HL-60/S4 treated with retinoic acid at 250 ng/mL for 4 days and 3 days (cell line): ENCODE measurements around the gene RNF40.

ENCODE experiments used
- in situ Hi-C: fragments of 300-500 bp; cut with MboI; formaldehyde crosslinking; loops from 2 replicates; pipeline ENCODE4 v1.7.0; 2022; ENCODE audit warnings: low sequenced_read_pairs

RNF40 gene

GRCh38 chr16:30740364-30741251, 21.5 kb upstream of the RNF40 start:
- in situ Hi-C loops = no loop called here

- in situ Hi-C loops = no loop called here
Measured at GRCh38 chr16:30741461-30741914, 20.6 kb upstream of the RNF40 start.

GRCh38 chr16:30743716-30744115, 18.4 kb upstream of the RNF40 start:
- in situ Hi-C loops = no loop called here

- in situ Hi-C loops = no loop called here
Measured at GRCh38 chr16:30744183-30744582, 17.9 kb upstream of the RNF40 start.

- in situ Hi-C loops = no loop called here
Measured at GRCh38 chr16:30745082-30745481, 17.0 kb upstream of the RNF40 start.

GRCh38 chr16:30746638-30747175, 15.4 kb upstream of the RNF40 start:
- in situ Hi-C loops = no loop called here

GRCh38 chr16:30747331-30747730, 14.8 kb upstream of the RNF40 start:
- in situ Hi-C loops = no loop called here

GRCh38 chr16:30747799-30748633, 14.1 kb upstream of the RNF40 start, which contains the start of gene PHKG2:
PHKG2 (plus strand) TSS chr16:30748425; CDS start chr16:30748821, 396 bp downstream.
- in situ Hi-C loops = no loop called here

GRCh38 chr16:30748634-30749445, 13.3 kb upstream of the RNF40 start:
- in situ Hi-C loops = no loop called here

- in situ Hi-C loops = no loop called here
Measured at GRCh38 chr16:30750201-30750600, 11.9 kb upstream of the RNF40 start.

- in situ Hi-C loops = no loop called here
Measured at GRCh38 chr16:30750876-30751465, 11.2 kb upstream of the RNF40 start.

GRCh38 chr16:30753596-30753995, 8.5 kb upstream of the RNF40 start:
- in situ Hi-C loops = no loop called here

GRCh38 chr16:30755955-30756780, 6.0 kb upstream of the RNF40 start:
- in situ Hi-C loops = no loop called here

GRCh38 chr16:30756781-30757100, 5.4 kb upstream of the RNF40 start:
- in situ Hi-C loops = no loop called here

GRCh38 chr16:30757316-30757715, 4.8 kb upstream of the RNF40 start:
- in situ Hi-C loops = no loop called here

- in situ Hi-C loops = no loop called here
Measured at GRCh38 chr16:30758988-30759491, 3.1 kb upstream of the RNF40 start.

GRCh38 chr16:30760001-30760559, 2.0 kb upstream of the RNF40 start:
- in situ Hi-C loops = no loop called here

GRCh38 chr16:30760577-30761426, 1.3 kb upstream of the RNF40 start:
- in situ Hi-C loops = no loop called here
